Measurements from ENCODE around the gene AP5S1.
"Not testable (repeated sequence)": the region's sequence is repeated elsewhere in the genome, so short reads cannot be mapped to it uniquely, and the experiment has no call there.

Gene AP5S1

DNA sequence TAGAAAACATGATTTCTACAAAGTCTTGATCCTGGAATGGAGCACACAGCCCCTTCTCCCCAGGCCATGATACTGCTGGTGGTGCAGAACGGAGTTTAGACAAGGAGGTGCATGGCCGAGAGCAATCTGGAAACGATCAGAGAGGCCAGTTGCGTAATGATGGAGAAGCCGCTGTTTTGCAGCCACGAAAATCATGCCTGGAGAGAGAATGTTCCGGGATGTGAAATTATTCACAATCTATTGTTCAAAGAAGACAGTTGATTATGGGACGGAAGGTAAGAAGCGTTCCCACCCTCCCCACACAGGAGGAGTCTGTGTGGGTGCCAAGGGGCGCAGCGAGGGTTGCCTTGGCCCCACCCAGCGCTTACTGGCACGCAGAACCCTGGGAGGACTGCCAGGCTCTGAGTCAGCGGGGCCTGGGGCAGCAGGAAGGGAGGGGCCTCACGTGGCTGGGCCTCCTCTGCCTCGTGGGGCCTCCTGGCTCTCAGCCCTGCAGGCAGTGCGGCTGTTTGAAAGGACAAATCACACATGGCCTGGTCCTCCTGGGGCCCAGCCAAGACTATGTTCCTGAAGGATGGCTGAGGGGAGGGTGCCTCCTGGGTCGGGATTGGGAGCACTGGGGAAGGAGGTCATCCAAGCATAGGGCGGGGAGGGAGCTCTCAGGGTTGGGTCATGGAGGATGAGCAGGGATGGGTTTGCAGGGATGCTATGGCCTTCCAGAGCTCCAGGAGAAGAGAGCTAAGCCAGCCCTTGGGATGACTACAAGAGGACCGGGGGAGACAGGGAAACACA lies 8.7 kb upstream of the AP5S1 start:
- peak; percentile 79 to 91 for DNase-seq (ENCODE audit: extremely low read depth in 1 of 2, low read depth in 1 of 2)

DNA sequence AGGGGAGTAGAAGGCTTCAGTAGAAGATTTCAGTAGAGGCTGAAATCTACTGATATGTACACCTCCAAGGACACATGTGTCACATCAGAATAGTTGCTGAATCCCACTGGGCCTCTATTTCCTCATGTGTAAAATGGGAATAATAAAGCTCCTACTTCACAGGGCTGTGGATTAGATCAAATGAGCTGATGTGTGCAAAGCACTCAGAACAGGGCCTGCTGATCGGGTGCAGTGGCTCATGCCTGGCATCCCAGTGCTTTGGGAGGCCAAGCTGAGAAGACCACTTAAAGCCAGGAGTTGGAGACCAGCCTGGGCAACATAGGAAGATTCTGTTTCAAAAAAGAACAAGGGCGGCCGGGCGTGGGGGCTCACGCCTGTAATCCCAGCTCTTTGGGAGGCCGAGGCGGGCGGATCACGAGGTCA lies 8.1 kb upstream of the AP5S1 start:
- no peak for DNase-seq (ENCODE audit: extremely low read depth in 1 of 2, low read depth in 1 of 2)

DNA sequence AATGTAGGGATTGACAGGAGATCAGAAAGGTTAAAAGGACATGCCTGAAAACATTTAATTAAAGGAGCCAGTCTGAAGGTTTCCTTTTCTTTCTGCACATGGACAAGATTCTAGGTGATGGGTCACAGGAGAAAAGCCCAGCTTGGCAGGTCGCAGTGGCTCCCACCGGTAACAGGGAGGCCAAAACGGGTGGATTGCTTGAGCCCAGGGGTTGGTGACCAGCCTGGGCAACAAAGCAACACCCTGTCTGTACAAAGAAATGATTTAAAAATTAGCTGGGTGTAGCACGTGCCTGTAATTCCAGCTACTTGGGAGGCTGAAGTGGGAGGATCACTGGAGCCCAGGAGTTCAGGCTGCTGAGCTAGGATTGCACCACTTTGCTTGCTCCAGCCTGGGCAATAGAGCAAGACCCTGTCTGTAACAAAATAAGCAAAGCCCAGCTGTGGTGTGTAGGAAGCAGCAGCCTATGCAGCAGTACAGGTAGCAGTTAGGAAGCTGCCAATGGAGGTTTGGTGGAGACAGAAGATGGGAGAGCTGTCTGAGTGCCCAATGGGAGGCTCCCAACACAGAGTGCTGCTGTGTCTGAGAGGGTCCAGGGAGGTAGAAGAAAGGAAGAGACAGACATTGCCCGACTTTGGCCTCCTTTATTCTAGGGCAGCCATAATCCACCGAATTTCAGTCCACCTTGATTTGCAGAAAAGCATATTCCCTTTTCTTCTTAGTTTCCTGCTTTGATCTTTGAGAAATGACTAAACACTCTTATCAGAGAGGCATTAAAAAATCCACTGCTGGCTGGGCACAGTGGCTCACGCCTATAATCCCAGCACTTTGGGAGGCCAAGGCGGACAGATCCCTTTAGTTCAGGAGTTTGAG lies 7.1 kb upstream of the AP5S1 start:
- no peak for DNase-seq (ENCODE audit: extremely low read depth in 1 of 2, low read depth in 1 of 2)

DNA sequence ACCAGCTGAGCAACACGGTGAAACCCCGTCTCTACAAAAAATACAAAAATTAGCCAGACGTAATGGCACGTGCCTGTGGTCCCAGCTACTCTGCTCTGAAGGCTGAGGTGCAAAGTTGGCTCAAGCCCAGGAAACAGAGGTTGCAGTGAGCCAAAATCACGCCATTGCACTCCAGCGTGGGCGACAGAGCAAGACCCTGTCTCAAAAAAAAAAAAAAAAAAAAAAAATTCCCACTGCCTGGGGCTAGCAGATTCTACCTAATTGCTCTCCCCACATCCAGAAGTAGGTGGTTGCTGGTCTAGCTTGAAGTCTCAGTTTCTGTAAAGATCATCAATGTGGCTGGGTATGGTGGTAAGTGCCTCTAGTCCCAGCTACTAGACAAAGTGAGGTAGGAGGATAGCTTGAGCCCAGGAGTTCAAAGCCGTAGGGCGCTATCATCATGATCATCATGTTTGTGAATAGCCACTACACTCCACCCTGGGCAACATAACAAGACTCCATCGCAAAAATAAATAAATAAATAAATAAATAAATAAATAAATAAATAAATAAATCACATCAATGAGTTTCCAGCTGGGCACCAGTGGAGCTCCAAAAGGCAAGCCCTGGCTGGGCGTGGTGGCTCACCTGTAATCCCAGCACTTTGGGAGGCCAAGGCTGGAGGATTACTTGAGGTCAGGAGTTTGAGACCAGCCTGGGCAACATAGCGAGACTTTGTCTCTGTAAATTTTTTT lies 6.3 kb upstream of the AP5S1 start:
- no peak for DNase-seq (ENCODE audit: extremely low read depth in 1 of 2, low read depth in 1 of 2)

DNA sequence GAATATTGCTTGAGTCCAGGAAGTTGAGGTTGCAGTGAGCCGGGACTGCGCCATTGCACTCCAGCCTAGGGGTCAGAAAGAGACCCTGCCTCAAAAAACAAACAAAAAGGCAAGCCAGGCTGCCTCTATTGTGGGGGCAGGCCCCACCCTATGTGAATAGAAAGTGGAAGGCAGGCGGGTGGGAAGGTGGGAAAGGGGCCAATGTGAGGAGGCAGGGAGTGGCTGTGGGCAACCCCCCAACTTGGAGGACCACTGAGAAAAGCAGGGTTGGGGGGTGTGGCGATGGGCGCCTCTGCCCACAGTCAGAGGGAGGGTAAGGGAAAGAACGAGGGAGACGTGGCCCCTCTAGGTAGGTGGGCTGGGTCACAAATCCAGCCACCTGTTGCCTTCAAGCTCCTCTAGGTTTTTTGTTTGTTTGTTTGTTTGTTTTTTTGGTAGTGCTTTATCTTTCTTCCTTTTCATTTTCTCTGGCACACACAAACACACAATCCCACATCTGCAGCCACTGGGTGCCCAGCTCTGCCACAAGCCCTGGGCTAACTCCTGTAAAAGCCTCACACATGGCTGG lies 5.3 kb upstream of the AP5S1 start:
- DNase-seq (ENCODE audit: extremely low read depth in 1 of 2, low read depth in 1 of 2) = no peak

DNA sequence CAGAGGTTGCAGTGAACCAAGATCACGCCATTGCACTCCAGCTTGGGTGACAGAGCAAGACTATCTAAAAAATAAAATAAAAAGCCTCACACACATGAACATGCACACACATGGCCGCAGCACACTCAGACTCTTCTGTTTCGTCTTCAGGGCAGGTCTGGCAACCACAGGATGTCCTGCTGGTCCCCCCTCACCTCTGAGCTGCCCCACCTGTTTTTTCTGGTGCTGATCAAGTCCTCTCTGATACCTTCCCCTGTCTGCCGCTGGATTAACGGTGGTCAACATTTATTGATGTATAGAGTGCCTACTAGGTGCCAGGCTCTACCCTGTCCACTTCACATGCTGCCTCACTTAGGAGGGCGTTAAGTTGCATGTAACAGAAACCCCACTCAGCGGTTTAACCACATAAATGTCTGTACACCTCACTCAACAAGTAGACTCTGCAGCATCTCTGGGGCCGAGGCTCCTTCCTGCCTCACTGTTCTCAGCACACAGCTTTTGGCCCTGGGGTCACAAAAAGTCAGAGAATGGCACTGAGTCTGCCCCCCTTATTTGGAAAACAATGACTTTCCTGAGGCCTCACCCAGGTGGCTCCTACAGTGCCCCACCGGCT lies 4.5 kb upstream of the AP5S1 start:
- DNase-seq (ENCODE audit: extremely low read depth in 1 of 2, low read depth in 1 of 2) = no peak

DNA sequence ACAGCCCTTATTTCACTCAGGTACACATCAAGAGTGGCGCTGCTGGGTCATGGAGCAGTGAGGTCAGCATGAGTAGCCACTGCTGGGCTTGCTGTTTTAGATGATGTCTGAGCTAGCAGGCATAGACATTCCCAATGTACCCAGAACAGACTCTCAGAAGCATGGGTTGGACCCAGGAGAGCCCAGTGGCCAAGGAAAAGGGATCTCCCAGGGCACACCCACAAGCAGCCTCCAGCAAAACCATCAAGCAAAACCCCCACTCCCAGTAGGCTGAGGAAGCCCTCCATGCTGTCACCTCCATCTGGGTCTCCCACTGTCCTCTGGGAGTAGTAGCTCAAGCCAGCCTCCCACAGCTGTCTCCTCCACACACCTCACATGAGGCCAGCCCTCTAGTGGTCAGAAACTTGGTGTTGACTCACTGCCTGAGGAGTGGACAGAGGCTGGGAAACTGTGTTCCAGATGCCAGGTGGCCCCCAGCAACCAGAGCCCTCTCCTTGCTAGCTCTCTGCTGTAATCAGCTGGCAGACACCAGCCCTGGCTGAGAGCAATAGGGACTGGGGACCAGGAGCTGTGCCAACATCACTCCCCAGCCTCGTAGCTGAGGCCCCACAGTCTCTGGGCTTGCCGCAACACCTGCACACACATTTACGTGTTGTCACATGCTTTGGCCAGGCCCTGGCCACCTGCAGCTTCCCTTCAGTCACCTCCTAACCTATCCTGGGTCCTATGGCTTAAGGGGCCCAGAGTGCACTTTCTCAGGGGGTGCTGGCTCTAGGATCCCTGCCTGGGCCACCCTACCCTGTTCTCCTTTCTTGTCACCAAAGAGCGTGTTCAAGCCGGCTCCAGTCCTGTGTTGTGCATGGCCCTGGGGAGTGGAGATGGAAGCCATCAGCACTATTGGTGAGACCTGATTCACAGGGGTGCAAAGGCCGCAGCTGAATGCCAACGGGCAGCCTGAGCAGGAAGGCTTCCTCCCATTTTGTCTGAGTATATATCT lies 1.9 kb upstream of the AP5S1 start:
- DNase-seq (ENCODE audit: extremely low read depth in 1 of 2, low read depth in 1 of 2) = no peak

DNA sequence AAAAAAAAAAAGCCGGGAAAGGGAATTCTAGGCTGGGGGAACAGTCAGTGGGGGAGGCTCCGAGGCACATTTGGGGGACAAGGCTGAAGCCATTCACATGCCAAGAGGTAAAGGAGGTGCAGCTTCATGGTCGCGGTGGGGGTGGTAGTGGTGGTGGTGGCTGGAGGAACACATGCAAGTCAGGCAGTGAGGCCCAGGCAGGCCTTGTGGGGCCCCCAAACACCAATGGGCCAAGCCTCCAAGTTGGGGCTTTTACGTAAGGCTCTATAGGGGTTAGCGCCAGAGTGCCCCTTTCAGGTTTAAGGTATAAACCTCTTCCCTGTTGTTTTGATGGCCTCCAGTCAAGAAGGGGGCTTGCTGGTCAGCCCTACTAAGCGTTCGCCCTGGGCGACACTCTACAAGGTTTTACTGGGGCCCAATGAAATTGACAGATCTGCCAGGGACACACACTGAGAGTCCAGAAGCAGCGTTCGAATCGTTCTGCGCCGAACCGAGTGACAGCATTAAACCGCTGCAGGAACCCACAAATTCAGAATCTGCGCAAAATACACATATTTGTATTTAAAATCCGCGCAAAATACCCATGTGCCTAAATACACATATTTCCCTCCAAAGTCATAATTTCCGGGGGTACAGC lies 818 bp upstream of the AP5S1 start:
- DNase-seq (ENCODE audit: extremely low read depth in 1 of 2, low read depth in 1 of 2) = no peak

DNA sequence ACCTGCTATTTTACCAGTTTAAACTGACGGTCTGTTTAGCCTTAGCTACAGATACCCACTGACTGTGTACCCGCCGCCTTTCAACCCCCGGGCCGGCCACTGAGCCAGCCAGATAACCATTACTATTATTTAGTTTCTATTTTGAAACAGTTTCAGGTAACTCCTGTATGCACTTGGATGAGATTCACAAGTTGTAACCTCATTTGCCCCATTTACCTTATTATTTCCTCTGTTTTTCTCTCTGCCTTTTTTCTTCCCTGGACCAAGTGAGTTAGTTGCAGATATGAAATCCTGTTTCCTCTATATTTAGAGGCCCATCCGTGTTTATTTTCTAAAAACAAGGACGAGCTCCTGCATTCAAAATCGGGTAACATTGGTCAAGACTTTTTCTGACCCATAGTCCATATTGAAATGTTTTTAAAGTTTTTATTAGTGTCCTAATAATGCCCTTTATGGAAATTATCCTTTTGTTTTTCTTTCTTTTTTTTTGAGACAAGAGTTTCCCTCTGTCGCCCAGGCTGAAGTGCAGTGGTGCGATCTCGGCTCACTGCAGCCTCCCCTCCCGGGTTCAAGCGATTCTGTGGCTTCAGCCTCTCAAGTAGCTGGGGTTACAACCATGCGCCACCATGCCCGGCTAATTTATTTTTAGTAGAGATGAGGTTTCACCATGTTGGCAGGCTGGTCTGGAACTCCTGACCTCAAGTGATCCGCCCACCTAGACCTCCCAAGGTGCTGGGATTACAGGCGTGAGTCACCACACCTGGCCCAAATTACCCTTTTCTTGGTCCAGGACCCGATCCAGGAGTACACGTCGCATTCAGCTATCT lies 767 bp downstream of the AP5S1 start:
- no peak for DNase-seq (ENCODE audit: extremely low read depth in 1 of 2, low read depth in 1 of 2)

DNA sequence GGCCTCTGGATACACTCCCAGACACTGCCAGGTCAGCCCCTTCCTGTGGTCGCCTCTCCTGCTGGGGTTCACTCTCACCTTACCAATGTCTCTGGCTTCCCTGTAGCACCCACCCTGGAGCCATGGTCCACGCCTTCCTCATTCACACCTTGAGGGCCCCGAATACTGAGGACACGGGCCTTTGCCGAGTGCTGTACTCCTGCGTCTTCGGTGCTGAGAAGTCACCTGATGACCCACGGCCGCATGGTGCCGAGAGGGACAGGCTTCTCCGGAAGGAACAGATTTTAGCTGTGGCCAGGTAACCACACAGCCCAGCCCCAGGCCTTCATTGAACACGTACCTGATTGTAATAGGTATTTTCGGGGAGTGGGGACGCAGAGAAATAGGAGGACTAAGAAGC lies 1.6 kb downstream of the AP5S1 start:
- no peak for DNase-seq (ENCODE audit: extremely low read depth in 1 of 2, low read depth in 1 of 2)

DNA sequence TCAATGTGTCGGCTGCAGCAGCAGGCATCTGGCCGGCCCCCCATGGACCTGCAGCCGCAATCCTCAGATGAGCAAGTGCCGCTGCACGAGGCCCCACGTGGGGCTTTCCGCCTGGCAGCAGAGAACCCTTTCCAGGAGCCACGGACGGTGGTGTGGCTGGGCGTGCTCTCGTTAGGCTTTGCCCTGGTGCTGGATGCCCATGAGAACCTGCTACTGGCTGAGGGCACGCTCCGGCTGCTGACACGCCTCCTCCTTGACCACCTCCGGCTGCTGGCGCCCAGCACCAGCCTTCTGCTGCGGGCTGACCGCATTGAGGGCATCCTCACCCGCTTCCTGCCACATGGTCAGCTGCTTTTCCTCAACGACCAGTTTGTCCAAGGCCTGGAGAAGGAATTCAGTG lies 3.5 kb downstream of the AP5S1 start:
- no peak for DNase-seq (ENCODE audit: extremely low read depth in 1 of 2, low read depth in 1 of 2)

DNA sequence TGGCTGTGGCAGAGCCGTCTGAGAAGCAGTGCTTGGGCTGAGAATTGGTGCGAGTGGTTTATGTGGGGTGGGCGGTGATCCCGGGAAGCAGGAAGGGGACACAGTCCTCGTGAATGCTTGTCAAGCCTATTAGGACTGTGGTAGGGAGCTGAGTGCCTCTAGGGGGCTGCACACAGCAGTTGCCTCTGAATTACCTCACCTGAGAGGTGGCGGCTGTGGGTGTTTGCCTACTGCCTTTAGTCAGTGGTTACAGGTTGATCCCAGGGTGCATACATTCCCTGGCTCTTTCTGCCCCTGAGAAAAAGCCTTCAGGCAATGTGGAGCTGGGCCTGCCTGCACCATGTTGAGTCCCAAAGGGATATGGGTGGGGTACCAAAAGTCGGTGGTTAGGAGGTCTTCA lies 5.2 kb downstream of the AP5S1 start:
- no peak for DNase-seq (ENCODE audit: extremely low read depth in 1 of 2, low read depth in 1 of 2)

DNA sequence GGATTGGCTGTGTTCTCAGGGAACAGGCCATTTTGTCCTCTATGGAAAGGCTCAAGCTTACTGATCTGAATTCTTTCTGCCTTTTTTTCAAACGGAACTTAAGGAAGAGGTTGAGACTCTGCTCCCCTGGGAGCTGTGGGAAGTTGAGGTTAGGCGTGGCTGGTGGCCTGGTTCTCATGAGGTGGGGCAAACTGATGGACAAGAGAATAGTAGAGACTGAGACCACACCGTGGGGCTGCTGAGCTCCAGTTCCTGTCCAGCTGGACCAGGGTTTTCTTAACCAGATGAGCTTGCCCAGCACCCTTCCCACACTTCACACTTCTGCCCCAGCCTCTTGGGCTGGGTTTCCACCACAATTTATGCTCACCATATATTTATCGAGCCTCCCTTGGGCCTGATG lies 6.1 kb downstream of the AP5S1 start:
- DNase-seq (ENCODE audit: extremely low read depth in 1 of 2, low read depth in 1 of 2) = no peak

DNA sequence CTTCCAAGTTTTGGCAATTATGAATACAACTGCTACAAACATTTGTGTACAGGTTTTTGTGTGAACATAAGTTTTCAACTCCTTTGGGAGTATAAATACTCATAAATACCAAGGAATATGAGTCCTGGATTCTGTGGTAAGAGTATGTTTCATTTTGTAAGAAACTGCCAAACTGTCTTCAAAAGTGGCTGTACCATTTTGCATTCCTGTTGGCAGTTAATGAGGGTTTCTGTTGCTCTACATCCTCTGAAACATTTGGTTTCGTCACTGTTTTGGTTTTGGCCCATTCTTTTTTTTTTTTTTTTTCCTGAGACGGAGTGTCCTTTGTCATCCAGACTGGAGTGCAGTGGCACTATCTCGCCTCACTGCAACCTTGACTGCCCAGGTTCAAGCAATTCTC lies 8.5 kb downstream of the AP5S1 start:
- DNase-seq (ENCODE audit: extremely low read depth in 1 of 2, low read depth in 1 of 2) = no peak

DNA sequence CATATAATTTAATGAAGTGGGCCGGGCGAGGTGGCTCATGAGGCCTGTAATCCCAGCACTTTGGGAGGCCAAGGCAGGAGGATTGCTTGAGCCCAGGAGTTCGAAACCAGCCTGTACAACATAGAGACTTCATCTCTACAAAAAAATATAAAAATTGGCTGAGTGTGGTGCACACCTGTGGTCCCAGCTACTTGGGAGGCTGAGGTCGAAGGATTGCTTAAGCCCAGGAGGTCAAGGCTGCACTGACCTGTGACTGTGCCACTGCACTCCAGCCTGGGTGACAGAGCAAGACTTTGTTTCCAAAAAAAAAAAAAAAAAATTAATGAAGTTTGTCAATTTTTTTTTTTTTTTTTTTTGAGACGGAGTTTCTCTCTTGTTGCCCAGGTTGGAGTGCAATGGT lies 9.5 kb downstream of the AP5S1 start:
- not testable (repeated sequence) for DNase-seq (ENCODE audit: extremely low read depth in 1 of 2, low read depth in 1 of 2)

DNA sequence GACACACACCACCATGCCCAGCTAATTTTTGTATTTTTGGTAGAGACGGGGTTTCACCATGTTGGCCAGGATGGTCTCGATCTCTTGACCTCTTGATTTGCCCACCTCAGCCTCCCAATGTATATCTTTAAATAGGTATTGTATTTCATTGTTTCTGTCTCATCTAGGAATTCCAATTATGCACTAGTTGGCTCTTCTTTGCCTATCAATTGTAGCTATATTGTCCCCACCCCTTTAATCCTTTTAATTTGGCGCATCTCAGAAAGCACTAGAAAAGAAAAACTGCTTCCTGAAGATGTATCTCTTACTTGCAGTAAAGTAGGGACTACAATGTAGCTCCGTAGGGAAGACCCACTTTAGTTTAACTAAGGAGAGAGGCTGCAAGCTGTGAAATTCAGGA lies 15.8 kb downstream of the AP5S1 start:
- DNase-seq (ENCODE audit: extremely low read depth in 1 of 2, low read depth in 1 of 2) = no peak

DNA sequence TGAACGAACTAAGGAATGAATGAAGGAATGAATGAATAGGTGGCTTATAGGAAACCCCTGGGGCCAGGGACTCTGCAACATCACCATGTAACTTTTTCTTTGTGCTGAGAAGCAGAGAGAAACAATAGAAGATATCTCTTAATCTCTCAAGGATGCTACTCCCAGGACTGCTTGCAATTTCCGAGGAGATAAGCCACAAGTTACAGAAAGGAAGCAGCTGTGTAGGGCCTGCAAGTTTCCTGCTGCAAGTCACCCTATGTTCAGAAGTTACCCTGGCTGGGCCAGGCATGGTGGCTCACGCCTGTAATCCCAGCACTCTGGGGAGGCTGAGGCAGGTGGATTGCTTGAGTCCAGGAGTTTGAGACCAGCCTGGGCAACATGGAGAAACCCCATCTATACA lies 19.0 kb downstream of the AP5S1 start:
- DNase-seq (ENCODE audit: extremely low read depth in 1 of 2, low read depth in 1 of 2) = no peak

DNA sequence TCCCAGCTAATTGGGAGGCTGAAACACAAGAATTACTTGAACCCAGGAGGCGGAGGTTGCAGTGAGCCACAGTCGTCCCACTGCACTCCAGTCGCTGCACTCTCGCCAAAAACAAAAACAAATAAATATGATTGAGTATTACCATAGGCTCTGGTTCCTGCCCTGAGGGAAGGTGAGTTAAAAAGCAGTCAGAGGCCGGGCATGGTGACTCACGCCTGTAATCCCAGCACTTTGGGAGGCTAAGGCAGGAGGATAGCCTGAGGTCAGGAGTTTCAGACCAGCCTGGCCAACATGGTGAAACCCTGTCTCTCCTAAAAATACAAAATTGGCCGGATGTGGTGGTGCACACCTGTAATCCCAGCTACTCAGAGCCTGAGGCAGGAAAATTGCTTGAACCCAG lies 19.9 kb downstream of the AP5S1 start:
- DNase-seq (ENCODE audit: extremely low read depth in 1 of 2, low read depth in 1 of 2) = not testable (repeated sequence)

Data from stimulated activated CD8-positive, alpha-beta memory T cell treated with anti-CD3 and anti-CD28 coated beads, Interleukin-7, amount 100 ng/mL, for 48 hours (primary cell).